Fibroblast of the aortic adventitia (primary cell): ENCODE measurements around the gene VAC14. TPM values are rescaled to one million over a fixed set of nuclear protein-coding genes. Genes with fewer than 3 reads are reported as not detected.

ENCODE experiments used
- DNase-seq: peaks from one replicate; pipeline ENCODE4 v3.0.0-alpha.2; 2010; ENCODE audit warnings: low read depth
- H3K4me3 ChIP-seq: 2 replicates; pipeline ENCODE4 v1.5.1; 2011; ENCODE audit warnings: low read depth, mild to moderate bottlenecking, control low read depth, low read length, moderate library complexity
- total RNA-seq: library from RNA; depleted of rRNA; stranded (reverse); fragments of >200 nt; gene quantifications from 2 replicates; pipeline ENCODE4 v1.2.3, GENCODE V29; 2012; ENCODE audit warnings: low replicate concordance
- TF ChIP-seq, protein P1 (sequence below): IDR thresholded peaks from 2 replicates; pipeline ENCODE4 v1.5.1; 2011; ENCODE audit warnings: mild to moderate bottlenecking, low read length, control low read depth, inconsistent platforms; ENCODE audit not compliant: insufficient read depth

Gene VAC14
- total RNA-seq, 1 donor: 29.7 TPM

DNA sequence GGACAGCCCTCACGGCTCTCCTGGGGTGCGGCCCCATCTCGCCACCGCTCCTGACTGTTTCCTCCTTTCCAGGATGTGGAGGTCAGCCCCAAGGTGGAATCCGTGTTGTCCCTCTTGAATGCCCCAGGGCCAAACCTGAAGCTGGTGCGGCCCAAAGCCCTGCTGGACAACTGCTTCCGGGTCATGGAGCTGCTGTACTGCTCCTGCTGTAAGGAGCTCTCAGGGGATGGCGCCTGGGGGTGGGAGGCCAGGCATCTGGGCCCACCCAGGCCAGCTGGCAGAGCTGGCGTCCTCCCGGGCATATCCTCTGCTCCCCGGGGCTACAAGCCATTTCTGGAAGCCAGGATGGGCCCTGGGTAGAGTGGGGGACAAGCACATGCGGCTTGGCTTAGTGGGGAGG, 141.4 kb downstream of the VAC14 start:
- no peak overlapping the region for H3K4me3 ChIP-seq
- DNase-seq: no peak
- TF ChIP-seq, protein P1, sequence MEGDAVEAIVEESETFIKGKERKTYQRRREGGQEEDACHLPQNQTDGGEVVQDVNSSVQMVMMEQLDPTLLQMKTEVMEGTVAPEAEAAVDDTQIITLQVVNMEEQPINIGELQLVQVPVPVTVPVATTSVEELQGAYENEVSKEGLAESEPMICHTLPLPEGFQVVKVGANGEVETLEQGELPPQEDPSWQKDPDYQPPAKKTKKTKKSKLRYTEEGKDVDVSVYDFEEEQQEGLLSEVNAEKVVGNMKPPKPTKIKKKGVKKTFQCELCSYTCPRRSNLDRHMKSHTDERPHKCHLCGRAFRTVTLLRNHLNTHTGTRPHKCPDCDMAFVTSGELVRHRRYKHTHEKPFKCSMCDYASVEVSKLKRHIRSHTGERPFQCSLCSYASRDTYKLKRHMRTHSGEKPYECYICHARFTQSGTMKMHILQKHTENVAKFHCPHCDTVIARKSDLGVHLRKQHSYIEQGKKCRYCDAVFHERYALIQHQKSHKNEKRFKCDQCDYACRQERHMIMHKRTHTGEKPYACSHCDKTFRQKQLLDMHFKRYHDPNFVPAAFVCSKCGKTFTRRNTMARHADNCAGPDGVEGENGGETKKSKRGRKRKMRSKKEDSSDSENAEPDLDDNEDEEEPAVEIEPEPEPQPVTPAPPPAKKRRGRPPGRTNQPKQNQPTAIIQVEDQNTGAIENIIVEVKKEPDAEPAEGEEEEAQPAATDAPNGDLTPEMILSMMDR: no peak

GRCh38 chr16:70658921-70659320, 142.0 kb downstream of the VAC14 start:
- TF ChIP-seq, protein P1: no peak
- no peak for DNase-seq
- no peak overlapping the region for H3K4me3 ChIP-seq

DNA sequence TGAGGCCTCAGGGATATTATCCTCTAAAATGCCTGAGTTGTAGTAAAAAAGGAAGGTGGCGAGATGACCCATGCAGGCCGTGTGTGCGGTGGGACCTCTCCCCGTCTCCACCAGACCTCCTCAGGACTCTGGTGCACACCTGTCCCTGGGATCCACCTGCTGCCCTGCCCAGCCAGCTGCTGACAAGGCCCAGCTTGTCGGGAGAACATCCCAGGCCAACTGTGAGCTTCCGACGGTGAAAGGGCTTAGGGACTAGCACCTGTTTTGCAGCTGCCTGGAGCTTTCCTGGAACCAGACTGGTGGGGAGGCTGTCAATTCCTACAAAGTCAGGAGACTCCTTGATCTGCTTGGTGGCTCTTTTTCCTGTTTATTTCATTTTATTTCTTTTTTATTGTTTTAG, 143.0 kb downstream of the VAC14 start:
- TF ChIP-seq, protein P1: no peak
- DNase-seq: no peak
- H3K4me3 ChIP-seq: no peak overlapping the region

- DNase-seq: no peak
- H3K4me3 ChIP-seq: no peak overlapping the region
- TF ChIP-seq, protein P1: no peak
Measured at GRCh38 chr16:70656712-70657263, 144.2 kb downstream of the VAC14 start.

GRCh38 chr16:70656065-70656711, 144.8 kb downstream of the VAC14 start:
- no peak overlapping the region for H3K4me3 ChIP-seq
- DNase-seq: no peak

DNA sequence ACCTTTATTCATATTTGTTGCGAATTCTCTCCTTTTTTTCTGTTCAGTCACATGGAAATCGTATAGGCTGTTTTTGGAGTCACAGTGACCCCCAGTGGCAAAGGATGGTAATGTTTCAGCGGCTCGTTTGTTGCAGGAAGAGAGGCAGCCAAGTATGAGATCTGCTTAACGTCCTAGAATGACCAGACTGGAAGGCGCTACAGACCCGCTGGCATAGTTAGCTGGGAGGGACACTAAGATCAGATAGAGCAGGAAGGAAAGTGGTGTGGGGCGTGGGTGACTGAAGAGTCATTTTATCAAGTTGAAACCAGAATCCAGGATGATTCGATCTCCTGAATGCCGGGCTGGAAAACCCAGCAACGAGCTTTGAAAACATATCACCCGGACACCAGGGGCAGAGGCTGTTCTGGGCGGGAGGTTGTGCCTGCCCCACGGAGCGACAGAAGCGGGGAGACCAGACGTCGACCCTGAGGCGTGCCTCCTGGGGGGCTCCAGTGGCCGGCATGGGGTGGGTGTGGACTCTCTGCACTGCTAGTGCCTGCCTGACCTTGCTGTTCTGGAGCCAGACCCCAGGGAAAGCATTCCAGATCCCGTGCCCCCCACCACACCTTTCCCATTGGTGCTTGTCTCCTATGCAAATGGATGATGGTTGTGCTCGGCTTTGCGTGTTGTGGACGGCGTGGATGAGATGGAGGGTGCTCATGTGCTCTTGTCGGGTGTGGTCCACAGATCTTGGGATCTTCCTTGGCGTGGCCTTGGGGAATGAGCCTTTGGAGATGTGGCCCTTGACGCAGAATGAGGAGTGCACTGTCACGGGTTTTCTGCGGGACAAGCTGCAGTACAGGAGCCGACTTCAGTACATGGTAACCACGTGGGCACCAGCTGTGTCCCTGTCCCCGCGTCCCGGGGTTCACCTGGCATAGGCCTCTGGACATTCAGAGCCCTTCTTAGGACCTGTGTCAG, 146.9 kb downstream of the VAC14 start:
- H3K4me3 ChIP-seq: peak overlapping the region; percentile 56
- TF ChIP-seq, protein P1: peak; percentile 88
- peak; percentile 93 for DNase-seq

More at GRCh38 chr16:70656065-70656711, 144.8 kb downstream of the VAC14 start:
- TF ChIP-seq, protein P1: no peak
